Tibial nerve (tissue), 4 donors: ENCODE data around the gene ERBB2.

Experiments
- EP300 ChIP-seq, 2 donors: sonication (generic); formaldehyde crosslinking; IDR thresholded peaks; one replicate each; pipeline ENCODE4 v1.6.1; 2017; ENCODE audit warnings: antibody characterized with exemption in 2 of 2, mild to moderate bottlenecking in 1 of 2
- POLR2A ChIP-seq, 2 donors: fragments of 450-650 bp; IDR thresholded peaks; one replicate each; pipeline ENCODE4 v1.6.1; 2017; ENCODE audit warnings: antibody characterized with exemption in 2 of 2, mild to moderate bottlenecking in 2 of 2, moderate library complexity in 2 of 2
- TF ChIP-seq, protein P1 (sequence below), 5 experiments: fragments of 200-600 bp in 3 of 5; fragments of 450-650 bp in 2 of 5; sonication (generic) in 3 of 5; IDR thresholded peaks; one replicate each; pipeline ENCODE4 v1.5.1; 2016 to 2019; ENCODE audit warnings: antibody characterized with exemption in 5 of 5, mild to moderate bottlenecking in 3 of 5, moderate library complexity in 2 of 5

DNA sequence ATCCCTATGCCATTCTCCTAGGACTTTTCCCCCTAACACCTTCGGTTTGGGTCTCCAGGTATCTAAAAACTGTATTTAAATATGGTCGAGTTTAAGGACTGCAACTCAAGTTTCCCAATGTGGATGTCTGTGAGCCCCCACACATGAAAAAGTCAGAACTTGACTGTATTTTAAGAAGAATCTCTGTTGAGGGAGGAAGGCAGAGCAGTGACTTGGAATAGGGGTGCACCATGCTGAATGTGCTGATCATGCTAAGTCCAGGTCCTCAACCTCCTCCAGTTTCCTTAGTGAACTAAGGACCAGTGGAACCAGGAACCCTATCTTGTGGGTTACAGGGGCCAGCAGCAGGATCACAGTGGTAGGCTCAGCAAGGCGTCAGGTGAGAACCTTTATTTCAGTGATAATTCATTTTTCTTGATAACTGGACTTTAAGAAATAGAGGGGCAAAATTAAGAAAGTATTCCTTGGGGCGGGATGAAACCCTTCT is 57.4 kb downstream of the ERBB2 start:
- TF ChIP-seq POLR2A (IDR thresholded peaks at IDR 0.05), result no peak
- TF ChIP-seq, protein P1, sequence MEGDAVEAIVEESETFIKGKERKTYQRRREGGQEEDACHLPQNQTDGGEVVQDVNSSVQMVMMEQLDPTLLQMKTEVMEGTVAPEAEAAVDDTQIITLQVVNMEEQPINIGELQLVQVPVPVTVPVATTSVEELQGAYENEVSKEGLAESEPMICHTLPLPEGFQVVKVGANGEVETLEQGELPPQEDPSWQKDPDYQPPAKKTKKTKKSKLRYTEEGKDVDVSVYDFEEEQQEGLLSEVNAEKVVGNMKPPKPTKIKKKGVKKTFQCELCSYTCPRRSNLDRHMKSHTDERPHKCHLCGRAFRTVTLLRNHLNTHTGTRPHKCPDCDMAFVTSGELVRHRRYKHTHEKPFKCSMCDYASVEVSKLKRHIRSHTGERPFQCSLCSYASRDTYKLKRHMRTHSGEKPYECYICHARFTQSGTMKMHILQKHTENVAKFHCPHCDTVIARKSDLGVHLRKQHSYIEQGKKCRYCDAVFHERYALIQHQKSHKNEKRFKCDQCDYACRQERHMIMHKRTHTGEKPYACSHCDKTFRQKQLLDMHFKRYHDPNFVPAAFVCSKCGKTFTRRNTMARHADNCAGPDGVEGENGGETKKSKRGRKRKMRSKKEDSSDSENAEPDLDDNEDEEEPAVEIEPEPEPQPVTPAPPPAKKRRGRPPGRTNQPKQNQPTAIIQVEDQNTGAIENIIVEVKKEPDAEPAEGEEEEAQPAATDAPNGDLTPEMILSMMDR (IDR thresholded peaks at IDR 0.05), result no peak
- no peak for TF ChIP-seq EP300 (IDR thresholded peaks at IDR 0.05)
